Choroid plexus epithelial cell (primary cell): Measurements from ENCODE around the gene COL15A1.
"Not testable (repeated sequence)": the region's sequence is repeated elsewhere in the genome, so short reads cannot be mapped to it uniquely, and the experiment has no call there.

Experiments
- DNase-seq: peaks from one replicate; pipeline ENCODE4 v3.0.0-alpha.2; 2010; ENCODE audit warnings: low read depth
- H3K4me3 ChIP-seq: 2 replicates; pipeline ENCODE4 v1.5.1; 2011; ENCODE audit warnings: low read depth, mild to moderate bottlenecking, control low read depth, low read length, moderate library complexity
- CTCF ChIP-seq: conservative IDR thresholded peaks from 2 replicates; pipeline ENCODE4 v1.5.1; 2011; ENCODE audit warnings: low read depth, mild to moderate bottlenecking, control low read depth, inconsistent platforms, low read length, moderate library complexity

The COL15A1 gene

GRCh38 chr9:99008203-99008602, 64.5 kb downstream of the COL15A1 start:
- H3K4me3 ChIP-seq: no peak overlapping the region
- no peak for DNase-seq
- no peak for TF ChIP-seq CTCF

- not testable (repeated sequence) for DNase-seq, H3K4me3 ChIP-seq
These were observed 66.7 kb downstream of the COL15A1 start for GRCh38 chr9:99010393-99010792.

- no peak for TF ChIP-seq CTCF
- no peak overlapping the region for H3K4me3 ChIP-seq
- peak; percentile 30 for DNase-seq
These were observed 67.5 kb downstream of the COL15A1 start for GRCh38 chr9:99011161-99011709.

- no peak for DNase-seq
- no peak overlapping the region for H3K4me3 ChIP-seq
- TF ChIP-seq CTCF: peak; percentile 28
These were observed 69.3 kb downstream of the COL15A1 start for GRCh38 chr9:99012957-99013512.

- DNase-seq: no peak
- TF ChIP-seq CTCF: no peak
- no peak overlapping the region for H3K4me3 ChIP-seq
These were observed 69.8 kb downstream of the COL15A1 start for GRCh38 chr9:99013550-99013949.

GRCh38 chr9:99015448-99015847, 71.7 kb downstream of the COL15A1 start:
- DNase-seq: no peak

GRCh38 chr9:99015890-99016289, 72.2 kb downstream of the COL15A1 start:
- TF ChIP-seq CTCF: no peak
- DNase-seq: no peak
- no peak overlapping the region for H3K4me3 ChIP-seq

More at GRCh38 chr9:99015448-99015847, 71.7 kb downstream of the COL15A1 start:
- no peak overlapping the region for H3K4me3 ChIP-seq
- TF ChIP-seq CTCF: no peak
